ENCODE measurements around the gene POLDIP2. TPM values are rescaled to one million over a fixed set of nuclear protein-coding genes. Genes with fewer than 3 reads are reported as not detected.

Gene POLDIP2
- total and polyA plus RNA-seq, 9 of the 15 experiments (the other 6 are each of a cell fraction or from before 2014, with no cell fraction given), result 22.0 to 137 (median 104) TPM

GRCh38 chr17:28325211-28325610 is 32.1 kb downstream of the POLDIP2 start:
- H3K9me3 ChIP-seq (replicated peaks; ENCODE audit: control insufficient read depth, insufficient read depth, low read depth, low read length), result no peaks in the 10 kb centered on the region; the same call in 1 of the 2 replicates
- in situ Hi-C loops (cut with MboI), result no loop called here
- FAIRE-seq (no peak), ATAC-seq (no peak), DNase-seq (ENCODE audit: extremely low read depth in 1 of 4, low spot score in 3 of 4) (no peak)
- peaks cover 9 to 12% of the 10 kb centered on the region in 2 experiments; a peak in 4 of 5 replicates for H3K4me1 ChIP-seq (replicated peaks in 1 of 2; ENCODE audit: control insufficient read depth in 2 of 2, insufficient read depth in 2 of 2, low read length in 2 of 2)
- no TSS peak for BruUV-seq (replicated peaks)
- POLR2A ChIA-PET, result interaction anchor here (0.7 to 1.5 kb wide), 2 partner anchors 10 to 32 kb away, joined by 3 to 11 read pairs; partner anchors contain the start of genes IFT20, POLDIP2 and TNFAIP1
- H3K27me3 ChIP-seq (ENCODE audit: control insufficient read depth in 2 of 2, insufficient read depth in 2 of 2, low read length in 2 of 2), result no peaks in the 10 kb centered on the region
- H2AFZ ChIP-seq (ENCODE audit: low read depth, low read length), result no peak overlapping the region
- H3K27ac ChIP-seq (ENCODE audit: extremely low read depth, low read depth, low read length), result no peak overlapping the region
- peaks cover 56% of the 10 kb centered on the region for H3K79me2 ChIP-seq (ENCODE audit: control insufficient read depth, insufficient read depth, low read length)
- TF ChIP-seq TEAD1 (CRISPR knock-in tag; IDR thresholded peaks at IDR 0.05) (no peak), KLF6 (CRISPR knock-in tag; IDR thresholded peaks at IDR 0.05; ENCODE audit: borderline replicate concordance) (no peak), ZNF518B (CRISPR knock-in tag; IDR thresholded peaks at IDR 0.05) (no peak), FOXA3 (CRISPR knock-in tag; conservative IDR thresholded peaks at IDR 0.05 in 1 of 2, IDR thresholded peaks at IDR 0.05 in 1 of 2) (no peak), ELF4 (CRISPR knock-in tag; IDR thresholded peaks at IDR 0.05) (no peak), KDM1A (IDR thresholded peaks at IDR 0.05) (no peak), CBFA2T2 (conservative IDR thresholded peaks at IDR 0.05) (no peak), ZBTB49 (CRISPR knock-in tag; IDR thresholded peaks at IDR 0.05; ENCODE audit: borderline replicate concordance) (no peak), HOXB6 (CRISPR knock-in tag; IDR thresholded peaks at IDR 0.05; ENCODE audit: borderline replicate concordance) (no peak), RNF2 (IDR thresholded peaks at IDR 0.05) (no peak), CTBP1 (IDR thresholded peaks at IDR 0.05; ENCODE audit: borderline replicate concordance) (no peak), SIN3B (IDR thresholded peaks at IDR 0.05; ENCODE audit: low read depth) (no peak), ZNF445 (CRISPR knock-in tag; IDR thresholded peaks at IDR 0.05; ENCODE audit: low read depth) (no peak), STAT6 (CRISPR knock-in tag; IDR thresholded peaks at IDR 0.05) (no peak), FOXM1 (IDR thresholded peaks at IDR 0.05; ENCODE audit: low read depth) (no peak), FOXM1 (CRISPR knock-in tag; IDR thresholded peaks at IDR 0.05; ENCODE audit: low read depth) (no peak)
- 0 out of 2 replicates have a peak, but pooled peaks cover 16% of the 10 kb centered on the region for H4K20me1 ChIP-seq (replicated peaks; ENCODE audit: control insufficient read depth, insufficient read depth, low read length)
- intact Hi-C loops (cut with micrococcal nuclease), result no loop called here
- WGBS (ENCODE audit: insufficient coverage, low coverage, missing lambda C conversion rate), result 94% methylated on average over 5 of the region's 5 CpGs
- H3K9ac ChIP-seq (ENCODE audit: insufficient read depth in 1 of 2, low read depth in 2 of 2, low read length in 2 of 2), result no peak overlapping the region
- H3K4me3 ChIP-seq, result no peak overlapping the region
- H3K36me3 ChIP-seq (ENCODE audit: control insufficient read depth, insufficient read depth, low read length), result peaks cover 83% of the 10 kb centered on the region
- no peak overlapping the region for H3K4me2 ChIP-seq (ENCODE audit: insufficient read depth, low read length)
- no peaks in the 10 kb centered on the region for H3K9me1 ChIP-seq (ENCODE audit: control insufficient read depth, insufficient read depth, low read length)
- CTCF ChIA-PET (ENCODE audit: low intra/inter-chr PET ratio), result no interaction called here

Measured in K562 (cell line).